GM21390 (cell line): ENCODE data around the gene DPF3.
"Not testable (repeated sequence)": the region's sequence is repeated elsewhere in the genome, so short reads cannot be mapped to it uniquely, and the experiment has no call there.

Experiments used
- ATAC-seq: cut with Tn5 transposase; IDR thresholded peaks from one replicate; pipeline ENCODE4 v1.9.1; 2021; ENCODE audit not compliant: unreplicated experiment

Gene DPF3

DNA sequence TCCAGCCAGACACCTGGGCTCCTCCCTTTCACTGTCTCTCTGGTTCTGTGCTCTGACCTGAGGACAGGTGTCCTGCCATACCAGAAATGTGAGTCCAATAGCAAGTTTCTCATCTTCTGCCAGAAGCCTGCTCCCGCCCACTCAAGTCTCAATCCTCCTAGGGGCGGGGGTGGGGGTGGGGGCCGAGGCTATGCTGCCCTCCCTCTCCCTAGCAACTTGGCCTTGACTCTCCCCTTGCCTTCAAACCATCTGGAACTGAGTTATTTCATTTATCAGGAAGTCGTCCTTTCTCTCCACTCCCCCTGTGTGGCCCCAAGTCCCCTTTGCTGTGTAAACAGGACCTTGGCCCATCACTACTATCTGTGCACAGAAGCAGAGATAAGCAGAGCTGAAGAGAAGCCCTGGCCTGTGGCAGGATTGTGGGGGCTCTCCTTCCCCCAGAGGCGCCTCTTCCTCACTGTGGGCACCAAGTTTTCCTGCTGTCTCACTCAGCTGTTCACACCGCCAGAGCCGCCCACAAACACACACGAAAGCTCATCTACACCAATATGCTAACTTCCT is 117.1 kb downstream of the DPF3 start:
- no peak for ATAC-seq

GRCh38 chr14:72775923-72776554 is 117.9 kb downstream of the DPF3 start:
- no peak for ATAC-seq

- no peak for ATAC-seq
Observed at GRCh38 chr14:72774894-72775620, 118.8 kb downstream of the DPF3 start.

- no peak for ATAC-seq
Observed at GRCh38 chr14:72774141-72774540, 119.8 kb downstream of the DPF3 start.

DNA sequence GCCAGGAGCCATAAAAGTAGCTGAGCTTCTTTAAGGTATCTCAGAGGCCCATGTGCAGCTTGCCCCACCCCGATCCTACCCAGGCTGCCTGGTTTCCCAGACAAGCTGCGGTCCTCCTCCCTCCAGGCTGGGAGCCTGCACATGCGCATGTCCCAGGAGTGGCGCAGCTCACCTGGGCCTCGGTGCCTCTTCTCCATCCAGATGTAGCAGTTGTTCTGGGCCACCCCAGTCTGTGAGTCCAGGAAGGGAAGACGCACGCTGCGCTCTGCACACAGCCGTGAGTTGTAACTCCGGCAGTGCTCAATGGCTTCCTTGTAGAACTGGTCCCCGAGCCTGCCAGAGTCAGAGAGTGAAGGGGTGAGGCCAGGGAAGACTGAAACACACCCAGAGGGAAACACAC is 122.3 kb downstream of the DPF3 start:
- ATAC-seq = no peak

DNA sequence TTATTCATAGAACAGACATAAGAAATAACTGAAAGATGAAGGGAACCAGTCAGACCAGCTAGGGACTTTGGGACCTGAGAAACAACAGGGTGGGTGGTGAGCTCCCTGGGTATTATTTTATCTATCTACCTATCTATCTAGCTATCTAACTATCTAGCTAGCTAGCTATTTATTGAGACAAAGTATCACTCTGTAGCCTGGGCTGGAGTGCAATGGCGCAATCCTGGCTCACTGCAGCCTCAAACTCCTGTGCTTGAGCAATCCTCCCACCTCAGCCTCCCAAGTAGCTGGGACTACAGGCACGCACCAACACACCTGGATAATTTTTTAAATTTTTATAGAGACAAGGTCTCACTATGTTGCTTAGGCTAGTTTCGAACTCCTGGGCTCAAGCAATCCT is 127.6 kb downstream of the DPF3 start:
- ATAC-seq = no peak

DNA sequence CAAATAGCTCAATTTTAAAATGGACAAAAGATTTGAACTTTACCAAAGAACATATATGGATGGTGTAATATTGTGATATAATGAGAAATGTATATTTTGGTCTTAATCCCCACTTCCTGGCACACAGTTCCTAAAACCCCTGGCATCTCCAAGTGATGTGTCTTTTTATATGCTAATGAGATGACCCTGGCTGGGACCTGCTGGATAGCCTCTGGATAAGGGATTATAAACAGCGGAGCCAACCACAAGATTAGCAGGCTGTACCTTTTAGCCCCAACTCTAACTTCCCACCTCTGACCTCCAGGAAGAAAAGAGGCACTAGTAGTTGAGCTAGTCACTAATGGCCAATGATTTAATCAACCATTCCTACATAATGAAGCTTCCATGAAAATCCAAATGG is 130.0 kb downstream of the DPF3 start:
- ATAC-seq = no peak

- no peak for ATAC-seq
Observed at GRCh38 chr14:72759670-72760069, 134.2 kb downstream of the DPF3 start.

GRCh38 chr14:72758993-72759392 is 134.9 kb downstream of the DPF3 start:
- no peak for ATAC-seq

- no peak for ATAC-seq
Observed at GRCh38 chr14:72758420-72758819, 135.5 kb downstream of the DPF3 start.

GRCh38 chr14:72756967-72757366 is 136.9 kb downstream of the DPF3 start:
- ATAC-seq = no peak

- no peak for ATAC-seq
Observed at GRCh38 chr14:72755766-72756165, 138.1 kb downstream of the DPF3 start.

DNA sequence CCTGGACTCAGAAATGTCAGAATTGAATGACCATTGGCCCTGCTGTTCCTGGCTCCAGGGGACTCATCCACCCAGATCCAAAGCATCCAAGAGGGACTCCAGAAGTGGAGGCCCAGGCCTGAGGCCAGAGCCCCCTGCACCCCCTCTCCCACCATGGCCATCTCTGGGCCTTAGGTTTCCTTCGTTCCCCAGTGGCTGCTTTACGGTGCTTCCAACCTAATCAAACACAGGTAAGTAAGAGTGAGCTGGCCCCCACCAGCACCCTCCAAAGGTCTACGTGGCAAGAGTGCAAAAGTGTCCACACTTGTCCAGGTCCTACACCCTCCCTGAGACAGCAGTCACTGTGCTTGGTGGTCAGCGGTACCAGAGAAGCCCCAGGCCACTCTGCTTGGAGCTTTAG is 139.0 kb downstream of the DPF3 start:
- ATAC-seq = no peak

GRCh38 chr14:72753879-72754400 is 140.0 kb downstream of the DPF3 start:
- ATAC-seq = no peak

DNA sequence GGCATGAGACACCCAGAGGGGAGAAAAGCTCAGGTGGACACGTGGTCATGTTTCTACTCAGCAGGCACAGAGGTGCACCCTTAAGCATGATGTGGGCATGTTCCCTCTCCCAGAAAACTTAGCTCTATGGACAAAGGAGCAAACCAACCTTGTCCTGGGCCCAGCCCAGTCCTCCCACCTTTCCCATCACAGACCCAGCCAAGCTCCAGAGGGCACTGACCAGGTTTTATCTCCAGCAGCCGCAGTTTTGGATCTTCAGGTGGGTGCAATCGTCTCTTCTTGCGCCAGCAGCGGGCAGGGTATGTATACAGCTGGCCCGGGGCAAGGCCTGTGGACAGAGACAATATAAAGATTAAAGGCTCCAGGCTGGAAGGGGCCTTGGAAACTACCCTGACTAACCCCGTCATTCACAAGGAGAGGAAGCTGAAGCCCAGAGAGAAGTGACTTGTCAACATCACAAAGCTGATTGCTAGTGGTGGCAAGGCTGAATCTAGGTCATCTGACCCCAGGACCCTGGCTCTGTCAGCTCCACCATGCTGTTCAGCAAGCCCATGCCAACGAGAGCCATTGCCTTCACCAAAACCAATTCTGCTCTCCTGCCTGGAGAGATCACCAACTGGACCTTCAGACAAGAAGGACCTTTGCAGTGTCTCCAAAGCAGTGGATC is 140.7 kb downstream of the DPF3 start:
- no peak for ATAC-seq

- ATAC-seq = no peak
Observed at GRCh38 chr14:72752034-72752412, 141.9 kb downstream of the DPF3 start.

DNA sequence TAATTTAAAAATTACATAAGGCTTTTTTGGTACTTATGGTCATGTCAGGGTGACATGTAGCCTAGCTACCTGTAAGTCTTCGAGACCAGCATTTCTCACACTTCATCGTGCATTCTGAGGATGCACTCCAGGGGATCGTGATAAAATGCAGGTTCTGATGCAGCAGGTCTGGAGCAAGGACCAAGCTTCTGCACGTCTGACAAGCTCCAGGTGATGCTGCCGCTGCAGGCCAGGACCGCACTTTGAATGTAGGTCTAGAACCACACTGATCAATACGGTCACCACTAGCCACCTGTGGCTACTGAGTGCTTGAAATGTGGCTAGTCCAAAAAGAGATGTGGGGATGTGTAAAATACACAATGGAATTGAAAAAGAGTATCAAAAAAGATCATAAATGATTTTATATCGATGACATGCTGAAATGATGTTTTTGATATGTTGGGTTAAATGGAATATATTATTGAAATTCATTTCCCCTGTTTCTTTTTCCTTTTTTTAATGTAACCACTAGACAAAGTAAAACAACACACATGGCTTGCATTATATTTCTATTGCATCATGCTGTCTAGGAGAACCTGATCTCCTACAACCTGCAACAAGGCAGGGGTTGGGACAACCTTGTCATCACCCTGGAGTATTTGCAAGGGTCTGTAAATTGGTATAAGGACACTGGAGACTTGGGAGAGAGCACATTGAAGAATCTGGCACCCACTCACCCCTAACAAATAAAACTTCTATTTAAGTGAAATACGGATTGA is 142.4 kb downstream of the DPF3 start:
- no peak for ATAC-seq

- ATAC-seq = not testable (repeated sequence)
Observed at GRCh38 chr14:72748921-72749320, 145.0 kb downstream of the DPF3 start.

DNA sequence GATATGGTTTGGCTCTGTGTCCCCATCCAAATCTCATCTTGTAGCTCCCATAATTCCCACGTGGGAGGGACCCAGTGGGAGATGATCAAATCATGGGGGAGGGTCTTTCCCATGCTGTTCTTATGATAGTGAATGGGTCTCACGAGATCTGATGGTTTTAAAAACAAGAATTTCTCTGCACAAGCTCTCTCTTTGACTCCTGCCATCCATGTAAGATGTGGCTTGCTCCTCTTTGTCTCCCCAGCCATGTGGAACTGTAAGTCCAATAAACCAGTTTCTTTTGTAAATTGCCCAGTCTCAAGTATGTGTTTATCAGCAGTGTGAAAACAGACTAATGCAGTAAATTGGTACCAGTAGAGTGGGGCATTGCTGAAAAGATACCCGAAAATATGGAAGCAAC is 146.2 kb downstream of the DPF3 start:
- ATAC-seq = no peak

GRCh38 chr14:72745991-72746980 is 147.6 kb downstream of the DPF3 start:
- ATAC-seq = no peak
